T-helper 2 cell treated with Interferon-gamma antibody and Interleukin-4, amounts not matched to agents 100 ng/mL and 5 ng/mL, for 36 hours (primary cell): ENCODE data around the gene MERTK. TPM values are rescaled to one million over a fixed set of nuclear protein-coding genes. Genes with fewer than 3 reads are reported as not detected.
"Not testable (repeated sequence)": the region's sequence is repeated elsewhere in the genome, so short reads cannot be mapped to it uniquely, and the experiment has no call there.

Source experiments
- intact Hi-C: fragments of 100-400 bp; cut with micrococcal nuclease; formaldehyde crosslinking; loops from one replicate; pipeline ENCODE4 v1.15.1; 2023
- total RNA-seq: library from RNA; stranded (reverse); gene quantifications from 2 replicates; pipeline ENCODE4 v1.2.3, GENCODE V29; 2022

MERTK gene
- total RNA-seq, 1 donor from 2014 or later, result 0.09 TPM

GRCh38 chr2:112007493-112007892 is 109.1 kb downstream of the MERTK start:
- intact Hi-C loops, result no loop called here

GRCh38 chr2:112008910-112009485 is 110.6 kb downstream of the MERTK start:
- intact Hi-C loops, result no loop called here

GRCh38 chr2:112010751-112011150 is 112.3 kb downstream of the MERTK start:
- intact Hi-C loops, result no loop called here

GRCh38 chr2:112012556-112012955 is 114.1 kb downstream of the MERTK start:
- intact Hi-C loops, result no loop called here

GRCh38 chr2:112018846-112019245 is 120.4 kb downstream of the MERTK start:
- intact Hi-C loops, result no loop called here

GRCh38 chr2:112019569-112019982 is 121.2 kb downstream of the MERTK start:
- intact Hi-C loops, result no loop called here

GRCh38 chr2:112020561-112020960 is 122.2 kb downstream of the MERTK start:
- intact Hi-C loops, result no loop called here

- intact Hi-C loops, result no loop called here
These were observed 122.9 kb downstream of the MERTK start for GRCh38 chr2:112021290-112021689.

- intact Hi-C loops, result no loop called here
These were observed 123.4 kb downstream of the MERTK start for GRCh38 chr2:112021781-112022231.

GRCh38 chr2:112023707-112024106 is 125.3 kb downstream of the MERTK start:
- intact Hi-C loops, result no loop called here

GRCh38 chr2:112024231-112024630 is 125.8 kb downstream of the MERTK start:
- intact Hi-C loops, result no loop called here

GRCh38 chr2:112024896-112025491 is 126.6 kb downstream of the MERTK start:
- intact Hi-C loops, result no loop called here

GRCh38 chr2:112026509-112026908 is 128.1 kb downstream of the MERTK start:
- intact Hi-C loops, result no loop called here

GRCh38 chr2:112027767-112028166 is 129.4 kb downstream of the MERTK start:
- intact Hi-C loops, result no loop called here

- intact Hi-C loops, result no loop called here
These were observed 130.8 kb downstream of the MERTK start for GRCh38 chr2:112029164-112029563.

GRCh38 chr2:112031473-112032223 is 133.2 kb downstream of the MERTK start:
- intact Hi-C loops, result no loop called here

- intact Hi-C loops, result no loop called here
These were observed 133.8 kb downstream of the MERTK start for GRCh38 chr2:112032224-112032586.

- intact Hi-C loops, result no loop called here
These were observed 134.5 kb downstream of the MERTK start for GRCh38 chr2:112032689-112033465.

- intact Hi-C loops, result no loop called here
These were observed 135.2 kb downstream of the MERTK start for GRCh38 chr2:112033600-112033999.

- intact Hi-C loops, result no loop called here
These were observed 136.5 kb downstream of the MERTK start for GRCh38 chr2:112034924-112035323.

- intact Hi-C loops, result no loop called here
These were observed 137.4 kb downstream of the MERTK start for GRCh38 chr2:112035786-112036185.

- intact Hi-C loops, result not testable (repeated sequence)
These were observed 141.1 kb downstream of the MERTK start for GRCh38 chr2:112039556-112039955.
